GM12878 (cell line): ENCODE data around the gene DMD.

Experiments
- MLLT1 ChIP-seq: fragments of 450-650 bp; IDR thresholded peaks from 2 replicates; pipeline ENCODE4 v1.6.1; 2016; ENCODE audit warnings: mild to moderate bottlenecking
- NR2F1 ChIP-seq: fragments of 450-650 bp; conservative IDR thresholded peaks from 2 replicates; pipeline ENCODE4 v1.6.1; 2017; ENCODE audit warnings: mild to moderate bottlenecking
- POLR2AphosphoS5 ChIP-seq: IDR thresholded peaks from 2 replicates; pipeline ENCODE4 v1.6.1; 2011; ENCODE audit warnings: mild to moderate bottlenecking, low read length, inconsistent platforms

- TF ChIP-seq POLR2AphosphoS5: no peak
- TF ChIP-seq NR2F1: no peak
- TF ChIP-seq MLLT1: no peak
These were observed 618.6 kb downstream of the DMD start for GRCh38 chrX:32592786-32593185.
